ENCODE data around the gene PHF21A. TPM values are rescaled to one million over a fixed set of nuclear protein-coding genes. Genes with fewer than 3 reads are reported as not detected.

Gene PHF21A
- polyA plus RNA-seq, 1 experiment, result 29.0 TPM

DNA sequence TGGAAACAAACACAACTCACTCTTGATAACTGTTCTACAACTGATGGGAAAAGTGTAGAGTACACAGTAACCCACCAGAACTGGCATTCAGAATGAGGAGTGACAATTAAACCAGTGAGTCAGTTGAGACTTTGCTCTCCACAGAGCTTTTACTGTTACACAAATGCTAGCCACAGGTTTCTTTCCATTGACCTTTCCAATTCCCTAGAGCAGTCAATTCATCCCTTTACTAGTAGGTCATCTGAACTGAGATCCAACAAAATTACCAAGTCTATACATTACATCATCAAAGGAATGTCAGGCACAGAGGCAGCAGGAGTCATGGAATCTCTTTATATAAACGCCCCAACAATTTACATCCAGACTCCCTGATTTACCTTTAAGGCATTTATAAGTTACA, 65.9 kb downstream of the PHF21A start:
- Histone ChIP-seq H3K9me3 (ENCODE audit: control insufficient read depth, insufficient read depth, low read length) (no peaks in the 10 kb centered on the region), H3K27ac (ENCODE audit: low read depth, low read length) (no peak overlapping the region), H3K27me3 (ENCODE audit: control insufficient read depth, insufficient read depth, low read length) (no peaks in the 10 kb centered on the region), H3K4me3 (ENCODE audit: low read depth, low read length) (no peak overlapping the region)
- TF ChIP-seq, protein P1, sequence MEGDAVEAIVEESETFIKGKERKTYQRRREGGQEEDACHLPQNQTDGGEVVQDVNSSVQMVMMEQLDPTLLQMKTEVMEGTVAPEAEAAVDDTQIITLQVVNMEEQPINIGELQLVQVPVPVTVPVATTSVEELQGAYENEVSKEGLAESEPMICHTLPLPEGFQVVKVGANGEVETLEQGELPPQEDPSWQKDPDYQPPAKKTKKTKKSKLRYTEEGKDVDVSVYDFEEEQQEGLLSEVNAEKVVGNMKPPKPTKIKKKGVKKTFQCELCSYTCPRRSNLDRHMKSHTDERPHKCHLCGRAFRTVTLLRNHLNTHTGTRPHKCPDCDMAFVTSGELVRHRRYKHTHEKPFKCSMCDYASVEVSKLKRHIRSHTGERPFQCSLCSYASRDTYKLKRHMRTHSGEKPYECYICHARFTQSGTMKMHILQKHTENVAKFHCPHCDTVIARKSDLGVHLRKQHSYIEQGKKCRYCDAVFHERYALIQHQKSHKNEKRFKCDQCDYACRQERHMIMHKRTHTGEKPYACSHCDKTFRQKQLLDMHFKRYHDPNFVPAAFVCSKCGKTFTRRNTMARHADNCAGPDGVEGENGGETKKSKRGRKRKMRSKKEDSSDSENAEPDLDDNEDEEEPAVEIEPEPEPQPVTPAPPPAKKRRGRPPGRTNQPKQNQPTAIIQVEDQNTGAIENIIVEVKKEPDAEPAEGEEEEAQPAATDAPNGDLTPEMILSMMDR (IDR thresholded peaks at IDR 0.05; ENCODE audit: low read depth, low read length), result no peak
- DNase-seq (ENCODE audit: low read depth, low spot score), result peak; percentile 24
- CTCF ChIA-PET, result interaction anchor here (0.6 kb wide), 1 partner anchor 104 kb away, joined by 3 read pairs; no protein-coding TSS in a partner anchor
- POLR2A ChIA-PET, result no interaction called here

DNA sequence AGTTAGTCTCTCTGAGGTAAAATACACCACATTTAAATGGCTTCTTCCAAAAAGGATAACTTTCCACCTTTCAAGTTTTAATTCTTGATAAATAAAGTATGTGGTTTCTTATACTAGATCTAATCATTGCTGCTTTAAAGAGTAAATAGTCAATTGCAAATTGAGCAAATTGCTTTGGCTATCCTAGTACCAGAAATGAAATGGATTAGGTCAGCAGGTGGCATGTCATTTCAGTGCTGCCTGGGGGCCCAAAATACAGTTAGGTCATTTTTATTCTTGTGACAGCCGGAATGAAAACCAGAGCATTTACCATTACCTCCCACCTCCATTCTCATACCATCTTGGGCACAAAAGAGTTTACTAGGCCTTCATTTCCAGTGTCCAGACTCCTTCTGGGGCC, 70.2 kb downstream of the PHF21A start:
- H3K9me3 ChIP-seq (ENCODE audit: control insufficient read depth, insufficient read depth, low read length), result no peaks in the 10 kb centered on the region
- no peak for DNase-seq (ENCODE audit: low read depth, low spot score)
- H3K4me3 ChIP-seq (ENCODE audit: low read depth, low read length), result no peak overlapping the region
- ChIA-PET CTCF (interaction anchor here (1.7 kb wide), 1 partner anchor 44 kb away, joined by 6 read pairs; no protein-coding TSS in a partner anchor), POLR2A (interaction anchor here (0.6 kb wide), 1 partner anchor 63 kb away, joined by 5 read pairs; no protein-coding TSS in a partner anchor)
- TF ChIP-seq, protein P1 (IDR thresholded peaks at IDR 0.05; ENCODE audit: low read depth, low read length), result no peak
- no peak overlapping the region for H3K27ac ChIP-seq (ENCODE audit: low read depth, low read length)
- no peaks in the 10 kb centered on the region for H3K27me3 ChIP-seq (ENCODE audit: control insufficient read depth, insufficient read depth, low read length)

DNA sequence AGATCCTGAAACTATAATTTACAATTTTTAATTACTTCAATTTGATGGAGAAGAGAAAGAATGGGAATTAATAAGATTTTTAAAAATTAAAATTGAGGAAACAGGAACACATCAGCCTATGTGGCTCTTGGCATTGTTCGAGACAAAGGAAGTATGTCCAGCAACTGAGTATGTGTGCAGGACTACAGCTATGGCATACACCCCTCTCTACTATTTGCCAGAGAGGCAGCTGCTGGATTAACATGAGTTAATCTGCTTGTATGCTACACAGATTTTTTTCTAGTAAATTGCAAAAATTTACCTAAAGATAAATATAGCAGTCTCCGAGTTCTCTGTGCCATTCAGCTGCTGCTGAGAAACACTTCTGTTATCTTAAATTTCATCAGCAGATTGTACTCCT, 70.6 kb downstream of the PHF21A start:
- no peak for DNase-seq (ENCODE audit: low read depth, low spot score)
- TF ChIP-seq, protein P1 (IDR thresholded peaks at IDR 0.05; ENCODE audit: low read depth, low read length), result no peak
- Histone ChIP-seq H3K27ac (ENCODE audit: low read depth, low read length) (no peak overlapping the region), H3K9me3 (ENCODE audit: control insufficient read depth, insufficient read depth, low read length) (no peaks in the 10 kb centered on the region), H3K4me3 (ENCODE audit: low read depth, low read length) (no peak overlapping the region), H3K27me3 (ENCODE audit: control insufficient read depth, insufficient read depth, low read length) (no peaks in the 10 kb centered on the region)
- POLR2A ChIA-PET, result interaction anchor here (0.6 kb wide), 1 partner anchor 64 kb away, joined by 5 read pairs; no protein-coding TSS in a partner anchor
- CTCF ChIA-PET, result no interaction called here

DNA sequence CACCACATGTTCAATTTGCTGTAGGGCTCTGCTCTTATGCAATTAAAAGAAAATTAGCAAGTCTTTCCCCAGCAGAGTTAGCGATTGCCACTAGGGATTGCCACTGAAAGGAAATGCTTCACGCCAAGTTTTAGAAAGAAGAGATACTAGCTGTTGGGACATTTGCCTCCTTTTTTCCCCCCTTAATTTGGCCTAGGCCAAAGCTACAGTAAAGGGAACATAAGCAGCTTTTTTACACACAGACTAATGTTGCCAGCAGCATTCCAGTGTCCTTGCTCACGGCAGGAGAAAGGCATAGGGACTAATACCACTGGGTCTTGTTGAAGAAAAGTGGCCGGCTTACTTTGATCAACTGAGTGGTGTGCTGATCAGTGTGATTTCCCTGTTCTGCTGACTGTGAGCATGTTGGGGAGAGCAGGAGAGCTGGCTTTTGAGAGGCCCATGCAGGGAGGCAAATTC, 71.2 kb downstream of the PHF21A start:
- Histone ChIP-seq H3K27ac (ENCODE audit: low read depth, low read length) (peak overlapping the region; percentile 4), H3K27me3 (ENCODE audit: control insufficient read depth, insufficient read depth, low read length) (no peaks in the 10 kb centered on the region)
- CTCF ChIA-PET, result no interaction called here

DNA sequence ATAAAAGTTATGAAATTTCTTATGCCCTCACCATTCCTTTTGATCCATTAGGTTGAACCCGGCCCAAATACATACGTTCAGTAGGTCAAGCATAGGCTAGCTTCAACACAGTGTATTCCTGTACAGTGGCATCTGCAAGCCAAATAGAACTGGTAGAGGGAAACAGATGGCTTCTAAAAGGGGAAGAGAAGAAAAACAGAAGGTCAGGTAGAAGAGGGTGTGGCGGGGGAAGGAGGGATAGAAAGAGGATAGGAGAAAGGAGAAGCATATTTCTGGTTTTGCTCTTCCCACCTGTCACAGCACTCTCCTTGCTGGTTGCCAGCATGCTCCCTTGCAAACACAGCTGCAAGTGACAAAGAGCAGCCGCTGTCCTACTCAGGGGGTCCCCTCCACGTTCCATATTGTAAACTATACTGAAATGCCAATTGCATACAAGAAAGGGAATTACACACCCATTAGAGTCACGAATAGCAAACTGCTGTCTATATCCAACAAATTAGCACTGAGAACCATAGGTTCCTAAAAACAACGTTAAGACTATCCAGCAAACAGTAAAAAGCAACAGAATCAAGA, 71.8 kb downstream of the PHF21A start:
- Histone ChIP-seq H3K4me3 (ENCODE audit: low read depth, low read length) (no peak overlapping the region), H3K27ac (ENCODE audit: low read depth, low read length) (no peak overlapping the region), H3K27me3 (ENCODE audit: control insufficient read depth, insufficient read depth, low read length) (no peaks in the 10 kb centered on the region), H3K9me3 (ENCODE audit: control insufficient read depth, insufficient read depth, low read length) (no peaks in the 10 kb centered on the region)
- CTCF ChIA-PET, result interaction anchor here (1.1 kb wide), 1 partner anchor 176 kb away, joined by 3 read pairs; no protein-coding TSS in a partner anchor
- no peak for DNase-seq (ENCODE audit: low read depth, low spot score)
- POLR2A ChIA-PET, result interaction anchor here (0.8 kb wide), 1 partner anchor 12 kb away, joined by 3 read pairs; no protein-coding TSS in a partner anchor
- TF ChIP-seq, protein P1 (IDR thresholded peaks at IDR 0.05; ENCODE audit: low read depth, low read length), result no peak

More for the DNA sequence above, 71.2 kb downstream of the PHF21A start:
- H3K4me3 ChIP-seq (ENCODE audit: low read depth, low read length), result no peak overlapping the region
- peak; percentile 57 for DNase-seq (ENCODE audit: low read depth, low spot score)
- TF ChIP-seq, protein P1 (IDR thresholded peaks at IDR 0.05; ENCODE audit: low read depth, low read length), result no peak
- POLR2A ChIA-PET, result interaction anchor here (0.8 kb wide), 1 partner anchor 13 kb away, joined by 3 read pairs; no protein-coding TSS in a partner anchor
- H3K9me3 ChIP-seq (ENCODE audit: control insufficient read depth, insufficient read depth, low read length), result no peaks in the 10 kb centered on the region
